Mucosa of rectum (tissue), 2 donors: ENCODE measurements around the gene TFPI.

Source experiments
- H3K27ac ChIP-seq, 2 donors: one replicate each; pipeline ENCODE4 v1.7.0; 2013; ENCODE audit warnings: inconsistent platforms in 2 of 2, low read depth in 2 of 2, low read length in 2 of 2
- H3K27me3 ChIP-seq, 2 donors: one replicate each; pipeline ENCODE4 v1.7.0; 2013; ENCODE audit warnings: low read length in 2 of 2; ENCODE audit not compliant: control insufficient read depth in 2 of 2, insufficient read depth in 2 of 2
- H3K36me3 ChIP-seq, 2 donors: one replicate each; pipeline ENCODE4 v1.7.0; 2013; ENCODE audit warnings: low read length in 2 of 2; ENCODE audit not compliant: control insufficient read depth in 2 of 2, insufficient read depth in 2 of 2
- H3K4me1 ChIP-seq, 2 donors: one replicate each; pipeline ENCODE4 v1.7.0; 2013; ENCODE audit warnings: low read length in 2 of 2, mild to moderate bottlenecking in 1 of 2; ENCODE audit not compliant: control insufficient read depth in 2 of 2, insufficient read depth in 2 of 2
- H3K4me3 ChIP-seq, 2 donors: one replicate each; pipeline ENCODE4 v1.7.0; 2013; ENCODE audit warnings: low read length in 2 of 2
- H3K9ac ChIP-seq, 2 donors: one replicate each; pipeline ENCODE4 v1.7.0; 2013; ENCODE audit warnings: low read length in 2 of 2, low read depth in 1 of 2, mild to moderate bottlenecking in 1 of 2
- H3K9me3 ChIP-seq, 2 donors: one replicate each; pipeline ENCODE4 v1.7.0; 2013; ENCODE audit warnings: low read length in 2 of 2; ENCODE audit not compliant: control insufficient read depth in 2 of 2
- donor health status: healthy.
- donor health status: Normal muscosa, but diverticular disease.

The TFPI gene

DNA sequence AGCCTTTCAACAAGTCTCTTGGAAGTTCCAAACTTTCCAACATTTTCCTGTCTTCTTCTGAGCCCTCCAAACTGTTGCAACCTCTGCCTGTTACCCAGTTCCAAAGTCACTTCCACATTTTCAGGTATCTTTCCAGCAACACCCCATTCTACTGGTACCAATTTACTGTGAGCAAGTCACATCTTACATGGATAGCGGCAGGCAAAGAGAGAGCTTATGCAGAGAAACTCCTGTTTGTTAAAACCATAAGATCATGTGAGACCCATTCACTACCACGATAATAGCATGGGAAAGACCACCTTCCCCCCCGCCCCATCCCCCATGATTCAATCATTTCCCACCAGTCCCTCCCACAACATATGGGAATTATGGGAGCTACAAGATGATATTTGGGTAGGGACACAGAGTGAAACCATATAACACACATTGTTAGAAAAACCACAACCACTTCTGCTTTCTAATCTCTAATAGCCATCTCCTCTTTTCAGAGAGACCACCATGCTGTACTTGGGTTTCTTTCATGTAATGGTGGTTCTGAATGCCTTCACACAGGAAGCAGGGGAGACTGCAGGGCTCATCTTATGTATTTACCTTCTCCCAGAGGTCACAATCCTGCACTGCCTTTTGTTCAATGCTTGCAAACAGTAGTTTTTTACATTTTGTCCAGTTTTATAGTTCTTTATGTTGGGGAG lies 60.2 kb downstream of the TFPI start:
- no peaks in the 10 kb centered on the region for H3K36me3 ChIP-seq
- no peak overlapping the region for H3K27ac ChIP-seq
- no peaks in the 10 kb centered on the region for H3K27me3 ChIP-seq
- H3K9me3 ChIP-seq, result no peaks in the 10 kb centered on the region
- no peak overlapping the region for H3K4me3 ChIP-seq
- H3K9ac ChIP-seq, result no peak overlapping the region
- H3K4me1 ChIP-seq, result no peaks in the 10 kb centered on the region

DNA sequence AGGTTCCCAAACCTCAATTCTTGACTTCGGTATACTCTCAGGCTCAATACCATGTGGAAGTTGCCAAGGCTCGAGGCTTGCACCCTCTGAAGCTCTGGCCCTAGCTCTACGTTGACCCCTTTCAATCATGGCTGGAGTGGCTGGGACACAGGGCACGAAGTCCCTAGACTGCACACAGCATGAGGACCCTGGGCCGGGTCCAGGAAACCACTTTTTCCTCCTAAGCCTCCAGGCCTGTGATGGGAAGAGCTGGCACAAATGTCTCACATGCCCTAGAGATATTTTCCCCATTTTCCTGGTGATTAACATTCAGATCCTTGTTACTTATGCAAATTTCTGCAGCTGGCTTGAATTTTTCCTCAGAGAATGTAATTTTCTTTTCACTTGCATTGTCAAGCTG lies 61.1 kb downstream of the TFPI start:
- Histone ChIP-seq H3K36me3 (no peaks in the 10 kb centered on the region), H3K4me1 (no peaks in the 10 kb centered on the region), H3K27me3 (no peaks in the 10 kb centered on the region), H3K9ac (no peak overlapping the region), H3K27ac (no peak overlapping the region), H3K4me3 (no peak overlapping the region), H3K9me3 (no peaks in the 10 kb centered on the region)

DNA sequence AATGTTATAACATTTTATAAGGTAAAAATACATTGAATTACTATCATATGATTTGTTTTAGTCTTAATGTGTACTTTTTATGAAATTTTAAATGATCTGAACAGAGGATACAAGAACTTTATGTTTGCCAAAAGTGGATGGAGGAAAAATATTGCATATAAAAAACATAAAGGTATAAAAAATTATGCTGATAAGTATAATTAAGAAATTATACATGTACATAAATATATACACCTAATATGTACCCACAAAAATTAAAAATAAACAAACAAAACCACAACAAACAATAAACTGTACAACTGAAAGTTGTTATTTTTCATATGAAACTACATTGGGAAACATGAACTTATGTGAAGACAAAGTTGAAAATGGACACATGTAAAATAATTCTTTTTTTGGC lies 68.0 kb downstream of the TFPI start:
- H3K36me3 ChIP-seq, result no peaks in the 10 kb centered on the region
- no peaks in the 10 kb centered on the region for H3K4me1 ChIP-seq
- H3K9me3 ChIP-seq, result no peaks in the 10 kb centered on the region
- no peak overlapping the region for H3K27ac ChIP-seq
- H3K9ac ChIP-seq, result no peak overlapping the region
- H3K4me3 ChIP-seq, result no peak overlapping the region
- H3K27me3 ChIP-seq, result no peaks in the 10 kb centered on the region

DNA sequence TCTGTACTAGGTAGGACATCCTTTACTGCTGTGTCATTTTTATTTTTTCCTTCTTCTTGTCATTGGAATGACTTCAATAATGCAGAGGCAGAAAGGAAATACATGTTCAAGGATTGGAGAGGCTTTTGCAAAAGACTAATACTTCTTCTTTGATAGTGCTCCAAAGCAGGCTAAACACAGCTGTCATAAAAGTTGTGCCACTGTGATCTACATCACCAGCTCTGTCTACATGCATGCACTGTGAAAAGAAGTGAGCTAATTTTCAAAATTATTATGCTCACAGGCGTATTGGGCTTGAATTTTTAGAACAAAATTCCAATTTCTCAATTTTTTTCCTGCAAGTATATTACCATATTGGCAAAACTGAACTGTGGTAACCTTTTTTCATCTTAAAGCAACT lies 68.7 kb downstream of the TFPI start:
- Histone ChIP-seq H3K27ac (no peak overlapping the region), H3K9me3 (no peaks in the 10 kb centered on the region)

GRCh38 chr2:187483537-187483936 lies 70.7 kb downstream of the TFPI start:
- no peak overlapping the region for H3K27ac ChIP-seq

More for the DNA sequence above, 68.7 kb downstream of the TFPI start:
- H3K36me3 ChIP-seq, result no peaks in the 10 kb centered on the region
- H3K9ac ChIP-seq, result no peak overlapping the region
- no peaks in the 10 kb centered on the region for H3K4me1 ChIP-seq
- H3K4me3 ChIP-seq, result no peak overlapping the region
- H3K27me3 ChIP-seq, result no peaks in the 10 kb centered on the region

DNA sequence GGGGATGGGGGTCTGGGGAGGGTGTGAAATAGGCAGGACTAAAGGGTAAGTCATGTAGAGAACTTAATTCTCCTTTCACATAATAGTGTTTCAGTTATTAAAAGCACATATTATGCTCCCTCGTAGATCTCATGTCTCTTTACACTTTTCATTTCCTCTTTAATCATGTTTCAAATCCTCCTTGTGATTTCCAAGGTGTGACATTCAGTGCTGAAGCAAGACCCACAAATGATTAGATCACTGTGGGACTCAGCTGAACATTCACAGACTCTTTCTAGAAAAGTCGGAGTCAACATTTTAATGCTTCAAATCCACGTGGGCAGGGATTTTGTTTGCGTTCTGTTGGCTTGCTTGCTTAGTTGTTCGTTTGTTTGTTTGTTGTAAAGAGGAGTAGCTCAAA lies 71.4 kb downstream of the TFPI start:
- no peak overlapping the region for H3K27ac ChIP-seq
- H3K9ac ChIP-seq, result no peak overlapping the region
- H3K27me3 ChIP-seq, result no peaks in the 10 kb centered on the region
- no peaks in the 10 kb centered on the region for H3K36me3 ChIP-seq
- no peaks in the 10 kb centered on the region for H3K9me3 ChIP-seq
- no peak overlapping the region for H3K4me3 ChIP-seq
- H3K4me1 ChIP-seq, result no peaks in the 10 kb centered on the region

More at GRCh38 chr2:187483537-187483936, 70.7 kb downstream of the TFPI start:
- H3K4me3 ChIP-seq, result no peak overlapping the region
- H3K9me3 ChIP-seq, result no peaks in the 10 kb centered on the region
- no peaks in the 10 kb centered on the region for H3K36me3 ChIP-seq
- H3K27me3 ChIP-seq, result no peaks in the 10 kb centered on the region
- no peaks in the 10 kb centered on the region for H3K4me1 ChIP-seq
- H3K9ac ChIP-seq, result no peak overlapping the region

DNA sequence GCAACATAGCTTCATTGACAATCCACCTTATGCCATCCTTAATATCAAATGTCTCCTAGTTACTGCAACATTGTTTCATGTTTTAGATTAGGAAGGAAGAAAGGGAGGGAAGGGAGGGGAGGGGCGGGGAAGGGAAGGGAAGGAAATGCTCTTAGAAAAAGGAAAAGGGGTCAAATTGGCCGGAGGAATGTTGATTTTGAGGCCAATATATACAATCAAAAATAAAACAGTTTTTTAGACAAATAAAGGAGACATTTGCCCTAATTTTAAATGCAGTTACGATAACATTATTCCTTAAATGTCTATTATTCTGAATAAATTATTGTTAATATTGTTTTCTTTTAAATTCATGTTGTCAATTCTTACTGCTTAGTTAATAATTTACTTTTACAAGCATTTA lies 72.7 kb downstream of the TFPI start:
- H3K9ac ChIP-seq, result no peak overlapping the region
- H3K9me3 ChIP-seq, result no peaks in the 10 kb centered on the region
- H3K27ac ChIP-seq, result no peak overlapping the region
- no peaks in the 10 kb centered on the region for H3K36me3 ChIP-seq
- H3K4me1 ChIP-seq, result no peaks in the 10 kb centered on the region
- no peaks in the 10 kb centered on the region for H3K27me3 ChIP-seq
- no peak overlapping the region for H3K4me3 ChIP-seq

GRCh38 chr2:187478719-187479118 lies 75.5 kb downstream of the TFPI start:
- H3K9me3 ChIP-seq, result no peaks in the 10 kb centered on the region
- H3K27me3 ChIP-seq, result no peaks in the 10 kb centered on the region
- H3K27ac ChIP-seq, result no peak overlapping the region
- H3K36me3 ChIP-seq, result no peaks in the 10 kb centered on the region
- H3K9ac ChIP-seq, result no peak overlapping the region
- H3K4me1 ChIP-seq, result no peaks in the 10 kb centered on the region
- H3K4me3 ChIP-seq, result no peak overlapping the region

DNA sequence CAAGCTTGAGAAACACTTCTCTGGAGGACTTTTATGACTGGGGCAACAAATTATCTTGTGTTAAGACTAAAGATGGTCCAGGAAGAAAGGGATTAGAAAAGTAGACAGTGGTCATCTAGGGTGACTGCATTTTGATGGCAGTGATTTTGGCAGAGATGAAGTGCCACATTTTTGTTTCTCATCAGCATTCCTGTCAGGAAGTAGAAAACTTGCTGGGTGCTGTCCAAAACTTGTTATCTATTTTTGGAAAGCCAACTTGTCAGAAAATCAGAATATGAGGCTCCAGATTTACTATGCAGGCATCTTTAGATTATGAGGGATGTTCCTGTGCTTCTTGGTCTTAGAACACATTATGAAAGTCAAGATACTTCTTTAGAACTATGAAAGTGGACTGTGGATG lies 77.2 kb downstream of the TFPI start:
- Histone ChIP-seq H3K36me3 (no peaks in the 10 kb centered on the region), H3K9me3 (no peaks in the 10 kb centered on the region), H3K4me3 (no peak overlapping the region), H3K27ac (no peak overlapping the region), H3K4me1 (no peaks in the 10 kb centered on the region), H3K9ac (no peak overlapping the region), H3K27me3 (no peaks in the 10 kb centered on the region)

- Histone ChIP-seq H3K9ac (no peak overlapping the region), H3K27me3 (no peaks in the 10 kb centered on the region), H3K36me3 (no peaks in the 10 kb centered on the region), H3K4me1 (no peaks in the 10 kb centered on the region), H3K27ac (no peak overlapping the region), H3K9me3 (no peaks in the 10 kb centered on the region), H3K4me3 (no peak overlapping the region)
Measured at GRCh38 chr2:187475499-187476248, 78.6 kb downstream of the TFPI start.
